ENCODE results near the gene IQCF2.
"Not testable (repeated sequence)": the region's sequence is repeated elsewhere in the genome, so short reads cannot be mapped to it uniquely, and the experiment has no call there.

IQCF2 gene

GRCh38 chr3:51876186-51876585 is 14.8 kb downstream of the IQCF2 start:
- DNase-seq (ENCODE audit: low read depth in 2 of 2): no peak

GRCh38 chr3:51879937-51880336 is 18.5 kb downstream of the IQCF2 start:
- DNase-seq (ENCODE audit: low read depth in 2 of 2): no peak

- no peak for DNase-seq (ENCODE audit: low read depth in 2 of 2)
These were observed 25.0 kb downstream of the IQCF2 start for GRCh38 chr3:51886447-51886846.

GRCh38 chr3:51887620-51888019 is 26.2 kb downstream of the IQCF2 start:
- DNase-seq (ENCODE audit: low read depth in 2 of 2): no peak

- DNase-seq (ENCODE audit: low read depth in 2 of 2): no peak
These were observed 27.2 kb downstream of the IQCF2 start for GRCh38 chr3:51888463-51889105.

GRCh38 chr3:51891242-51892039 is 30.0 kb downstream of the IQCF2 start:
- no peak for DNase-seq (ENCODE audit: low read depth in 2 of 2)

- no peak for DNase-seq (ENCODE audit: low read depth in 2 of 2)
These were observed 33.0 kb downstream of the IQCF2 start for GRCh38 chr3:51894391-51894790.

GRCh38 chr3:51894939-51895338 is 33.5 kb downstream of the IQCF2 start:
- no peak for DNase-seq (ENCODE audit: low read depth in 2 of 2)

GRCh38 chr3:51896607-51897305 is 35.3 kb downstream of the IQCF2 start:
- no peak for DNase-seq (ENCODE audit: low read depth in 2 of 2)

- DNase-seq (ENCODE audit: low read depth in 2 of 2): no peak
These were observed 36.0 kb downstream of the IQCF2 start for GRCh38 chr3:51897391-51897790.

- DNase-seq (ENCODE audit: low read depth in 2 of 2): not testable (repeated sequence)
These were observed 38.6 kb downstream of the IQCF2 start for GRCh38 chr3:51900043-51900442.

- not testable (repeated sequence) for DNase-seq (ENCODE audit: low read depth in 2 of 2)
These were observed 40.9 kb downstream of the IQCF2 start for GRCh38 chr3:51902361-51902760.

- DNase-seq (ENCODE audit: low read depth in 2 of 2): no peak
These were observed 42.8 kb downstream of the IQCF2 start for GRCh38 chr3:51904034-51904823.

- no peak for DNase-seq (ENCODE audit: low read depth in 2 of 2)
These were observed 46.6 kb downstream of the IQCF2 start for GRCh38 chr3:51908026-51908425.
